Cortex of kidney (tissue), 1 donor: ENCODE data around the gene HS6ST3.

Experiments used
- DNase-seq: peaks from one replicate; lab custom pipeline; 2025; lab: John Stamatoyannopoulos, UW

The HS6ST3 gene

DNA sequence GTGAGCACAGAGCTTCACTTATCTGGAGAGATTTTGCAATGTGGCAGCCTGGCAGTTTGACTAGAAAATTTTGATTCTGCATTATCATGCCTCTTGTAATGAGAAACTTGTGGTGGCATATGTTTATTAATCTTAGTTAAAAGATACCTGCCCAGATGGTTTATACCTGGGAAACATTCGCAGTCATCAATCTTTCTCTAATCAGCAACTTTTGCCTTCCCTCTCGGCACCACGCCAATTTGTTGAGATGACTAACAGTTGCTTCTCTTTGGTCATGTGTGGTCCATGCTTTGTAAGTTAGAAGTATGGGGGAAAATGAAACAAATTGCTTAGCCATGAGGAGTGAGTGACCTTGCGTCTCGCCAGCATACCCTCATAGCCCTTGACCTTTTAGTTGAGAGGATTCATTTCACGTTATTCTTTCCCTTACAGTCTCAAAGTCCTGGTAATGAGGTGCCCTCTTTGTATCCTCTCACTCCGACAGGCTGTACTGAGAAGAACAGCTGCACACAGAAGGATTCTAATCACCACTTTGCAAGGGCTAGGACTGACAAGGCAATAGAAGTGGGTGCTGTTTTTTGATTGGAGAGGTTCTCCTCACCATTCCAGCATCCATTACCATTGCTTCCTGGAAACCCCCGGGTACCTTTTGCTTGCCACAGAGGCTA lies 703.0 kb downstream of the HS6ST3 start:
- no peak for DNase-seq

DNA sequence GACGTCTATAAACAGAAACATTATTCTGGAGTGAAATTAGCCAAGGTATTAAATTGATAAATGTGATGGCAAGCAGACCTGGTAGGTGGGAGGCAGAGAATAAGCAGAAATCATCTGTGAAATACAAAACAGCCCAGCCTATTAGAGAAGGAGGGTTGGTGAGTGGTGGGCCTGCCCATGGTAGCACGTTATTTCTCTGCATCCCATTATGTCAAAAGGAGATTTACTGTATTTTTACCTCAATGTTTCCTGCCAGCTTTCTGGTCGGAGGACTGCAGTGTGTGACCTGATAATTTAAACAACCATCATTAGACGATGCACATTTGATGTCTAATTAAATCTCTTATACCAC lies 703.5 kb downstream of the HS6ST3 start:
- DNase-seq = no peak

GRCh38 chr13:96794669-96795068 lies 704.8 kb downstream of the HS6ST3 start:
- DNase-seq = no peak

DNA sequence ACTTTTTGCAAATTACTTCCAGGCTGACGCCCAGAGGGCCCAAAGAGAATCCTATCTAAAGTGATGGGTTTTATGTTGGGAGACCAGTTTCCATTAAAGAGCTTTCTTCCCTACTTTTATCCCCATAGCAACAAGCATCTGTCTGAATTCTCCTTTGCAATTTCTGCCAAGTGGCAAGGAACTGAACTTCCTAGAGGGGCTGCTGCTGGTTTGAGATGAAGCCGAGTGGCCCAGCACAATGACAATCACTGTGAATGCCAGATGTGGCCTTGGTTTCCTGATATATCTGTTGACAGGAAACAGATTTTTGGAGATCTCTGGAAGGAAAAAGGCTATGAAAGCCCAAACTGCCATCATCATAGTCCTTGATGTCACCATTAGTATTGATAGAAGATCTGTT lies 705.8 kb downstream of the HS6ST3 start:
- DNase-seq = no peak

GRCh38 chr13:96796091-96796633 lies 706.3 kb downstream of the HS6ST3 start:
- DNase-seq = no peak

DNA sequence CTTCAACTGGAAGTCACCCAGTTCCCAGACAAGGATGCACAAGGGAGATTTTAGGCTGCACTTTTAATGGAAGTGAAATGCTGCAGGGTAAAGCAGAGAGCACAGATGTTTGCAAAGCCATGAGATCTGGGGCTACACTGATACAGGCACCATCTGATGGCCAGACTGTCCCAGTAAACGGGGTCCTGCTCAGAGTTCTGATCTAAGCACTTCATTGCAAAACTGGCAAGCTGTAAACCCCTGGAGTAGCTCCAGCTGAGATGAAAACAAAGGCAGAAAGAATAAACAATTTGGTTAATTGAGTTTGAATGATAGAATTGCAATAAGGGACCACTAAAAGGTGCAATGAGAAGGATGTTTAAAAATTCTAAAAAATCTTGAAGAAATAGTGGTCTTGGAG lies 707.2 kb downstream of the HS6ST3 start:
- DNase-seq = no peak

GRCh38 chr13:96803456-96804100 lies 713.7 kb downstream of the HS6ST3 start:
- no peak for DNase-seq

DNA sequence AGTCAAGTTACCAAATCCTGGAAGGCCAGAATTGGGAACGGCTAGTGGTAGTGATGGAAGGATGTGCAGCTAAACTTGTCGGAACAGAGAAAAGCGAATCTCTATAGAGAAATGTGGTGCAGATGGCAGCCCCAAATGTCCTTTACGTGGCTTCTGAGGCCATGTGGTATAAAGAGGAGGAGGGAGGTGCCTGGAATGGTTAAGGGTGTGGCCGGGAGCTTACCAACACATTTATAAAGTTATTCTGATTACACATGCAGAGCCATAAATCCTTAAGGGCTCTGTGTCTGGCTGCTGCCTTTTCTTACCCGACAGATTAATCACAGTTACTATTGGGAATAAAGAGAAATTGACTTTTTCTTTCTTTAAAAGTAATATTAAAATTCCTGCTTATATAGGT lies 714.3 kb downstream of the HS6ST3 start:
- DNase-seq = no peak

DNA sequence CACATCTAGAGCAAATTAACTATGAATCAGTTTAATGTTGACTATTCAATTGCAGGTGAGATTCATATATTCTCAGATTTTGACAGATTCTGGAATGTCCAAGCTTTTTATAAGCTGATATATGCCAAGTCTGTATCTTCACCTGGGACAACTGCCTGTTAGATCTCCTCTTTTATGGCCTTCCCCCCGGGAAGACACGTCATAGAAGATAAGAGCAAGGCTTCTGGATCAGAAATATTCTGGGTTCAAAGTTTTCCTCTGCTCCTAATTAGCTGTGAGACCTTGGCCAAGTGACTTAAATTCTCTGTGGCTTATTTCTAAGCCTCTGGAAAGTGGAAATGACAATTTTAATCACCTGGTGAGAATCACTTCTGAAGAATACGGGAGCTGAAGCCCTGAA lies 716.8 kb downstream of the HS6ST3 start:
- no peak for DNase-seq

- no peak for DNase-seq
These were observed 719.6 kb downstream of the HS6ST3 start for GRCh38 chr13:96809366-96810096.

DNA sequence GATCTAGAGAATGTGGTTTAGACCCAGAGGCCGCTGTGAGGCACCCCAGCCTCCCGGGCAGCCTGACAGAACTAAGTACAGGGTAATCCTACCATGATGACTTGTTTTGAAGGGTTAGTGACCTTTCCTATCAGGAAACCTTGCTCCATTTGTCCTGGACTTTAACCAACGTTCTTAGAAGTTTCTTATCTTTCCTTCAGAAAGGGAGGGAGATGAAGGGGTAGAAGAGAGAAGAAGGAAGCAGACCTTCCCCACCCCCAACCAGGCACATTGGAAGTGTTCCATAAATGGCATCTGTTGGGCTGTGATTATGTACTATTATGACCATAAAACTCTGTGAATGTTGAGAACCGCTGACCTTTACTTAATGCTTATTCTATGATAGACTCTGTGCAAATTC lies 720.2 kb downstream of the HS6ST3 start:
- DNase-seq = no peak

- DNase-seq = no peak
These were observed 721.1 kb downstream of the HS6ST3 start for GRCh38 chr13:96811049-96811448.

DNA sequence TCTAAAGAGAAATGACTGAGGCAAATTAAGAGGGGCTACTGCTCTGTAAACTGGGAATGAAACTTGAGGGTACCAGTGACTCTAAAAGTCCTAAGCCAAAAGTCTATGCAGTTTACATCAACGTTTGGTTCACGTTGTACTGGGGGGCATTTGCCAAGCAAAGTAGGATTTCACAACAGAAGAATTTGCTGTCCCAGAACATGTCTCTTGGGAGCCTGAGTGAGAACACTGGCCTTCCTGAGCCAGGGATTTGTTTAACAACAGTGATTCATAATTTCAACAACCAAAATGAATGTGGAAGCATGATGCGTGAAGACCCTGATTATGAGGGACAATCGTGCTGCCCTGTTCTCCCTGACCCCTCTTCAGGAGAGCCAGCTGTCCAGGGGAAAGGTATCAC lies 726.4 kb downstream of the HS6ST3 start:
- no peak for DNase-seq

DNA sequence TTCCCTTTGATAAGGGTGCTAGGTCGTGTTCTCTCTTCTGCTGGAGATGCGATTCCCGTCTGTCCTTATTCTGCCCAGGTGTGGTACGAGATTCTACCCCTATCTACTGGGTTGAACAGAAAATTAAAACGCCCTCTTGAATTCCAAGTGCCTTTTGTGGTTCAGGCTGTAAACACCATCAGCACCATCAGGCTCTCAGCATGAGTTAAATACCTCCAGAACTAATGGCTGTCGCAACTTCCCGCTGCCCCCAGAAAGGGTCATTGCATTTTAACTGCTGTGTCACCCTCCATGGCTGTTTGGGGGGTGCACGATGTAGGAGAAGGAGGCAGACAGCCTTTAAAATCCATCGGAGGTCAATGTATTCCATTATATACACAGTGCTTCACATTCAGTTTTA lies 727.0 kb downstream of the HS6ST3 start:
- DNase-seq = no peak

DNA sequence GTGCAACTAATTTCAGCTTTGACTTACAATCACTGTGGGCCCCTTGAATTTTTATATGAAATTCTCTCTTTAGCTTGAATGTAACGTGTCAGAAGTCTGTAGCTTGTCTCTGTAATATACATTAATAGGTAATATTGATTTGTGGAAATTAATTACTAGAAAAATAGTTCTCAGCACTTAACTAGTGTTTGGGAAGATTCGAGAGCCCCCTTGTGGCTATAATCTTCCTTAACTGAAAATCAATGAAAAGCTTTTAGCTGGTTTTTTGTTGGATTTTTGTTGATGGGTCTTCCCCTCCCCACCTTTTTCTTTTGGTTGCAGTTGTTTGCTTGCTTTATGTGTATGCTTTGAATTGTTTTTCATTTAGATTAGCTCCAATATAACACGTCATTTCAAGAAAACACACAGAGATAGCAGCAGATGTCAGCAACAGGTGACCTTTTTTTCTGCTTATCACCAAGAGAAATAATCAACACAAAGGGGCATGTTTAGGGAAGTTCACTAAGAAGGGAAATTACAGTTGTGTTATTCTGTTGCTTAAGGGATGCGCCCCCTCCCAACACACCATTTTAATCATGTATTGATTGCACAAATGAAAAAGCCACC lies 727.5 kb downstream of the HS6ST3 start:
- DNase-seq = no peak

- DNase-seq = no peak
These were observed 729.5 kb downstream of the HS6ST3 start for GRCh38 chr13:96819375-96819774.

DNA sequence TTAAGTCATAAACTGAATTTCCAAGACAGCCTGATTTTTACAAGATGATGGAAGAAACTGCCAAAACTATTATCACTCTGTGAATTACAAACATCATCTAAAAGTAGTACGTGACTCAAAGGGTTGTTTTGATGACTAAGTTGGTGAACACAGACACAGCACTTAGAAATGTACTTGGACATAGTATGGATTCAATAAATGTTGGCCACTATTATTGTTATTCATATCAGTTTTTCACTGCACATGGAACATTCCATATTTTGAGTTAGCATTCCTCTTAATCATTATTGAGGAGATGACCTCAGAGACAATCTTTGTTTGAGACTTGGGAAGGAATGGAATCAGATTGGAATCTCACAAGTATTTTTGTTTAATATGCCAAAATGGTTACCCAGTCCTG lies 731.5 kb downstream of the HS6ST3 start:
- no peak for DNase-seq

DNA sequence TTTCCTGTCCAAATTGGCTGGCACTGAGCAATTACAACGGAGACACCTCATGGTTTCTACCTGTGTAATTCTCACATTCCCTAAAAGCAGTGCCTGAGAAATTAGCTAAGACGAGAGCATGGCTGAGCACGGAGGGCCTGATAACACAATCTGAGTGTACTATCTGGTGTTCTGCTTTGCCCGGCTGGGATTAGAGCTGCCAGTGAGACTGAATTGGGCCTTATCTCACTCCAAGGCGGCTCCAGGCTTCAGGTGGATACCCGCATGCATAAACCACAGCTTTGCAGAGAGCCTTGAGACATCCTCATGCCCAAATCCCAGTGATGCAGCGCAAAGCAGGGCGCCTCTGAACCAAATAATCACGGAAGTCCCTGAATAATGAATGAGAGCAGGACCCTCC lies 732.1 kb downstream of the HS6ST3 start:
- no peak for DNase-seq

DNA sequence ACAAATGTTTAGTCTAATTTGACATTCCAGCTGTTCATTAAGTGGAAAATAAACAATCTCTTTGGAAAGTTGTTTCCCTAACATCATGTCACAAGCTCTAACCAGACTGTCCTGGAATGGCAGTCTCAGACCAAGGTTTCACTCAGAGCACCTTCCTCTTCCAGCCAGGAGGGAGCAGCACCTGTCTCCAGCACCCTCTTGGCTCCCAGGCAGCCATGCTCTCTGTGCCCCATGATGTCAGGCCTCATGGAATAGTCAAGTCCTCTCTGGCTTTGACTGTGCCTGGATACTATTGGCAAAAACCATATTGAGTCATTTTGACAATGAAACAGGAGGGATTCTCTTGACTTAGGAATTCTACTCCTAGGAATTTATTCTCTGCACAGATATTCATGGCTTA lies 733.0 kb downstream of the HS6ST3 start:
- no peak for DNase-seq

- no peak for DNase-seq
These were observed 734.2 kb downstream of the HS6ST3 start for GRCh38 chr13:96824140-96824539.

- DNase-seq = no peak
These were observed 735.7 kb downstream of the HS6ST3 start for GRCh38 chr13:96825653-96826052.

- no peak for DNase-seq
These were observed 744.7 kb downstream of the HS6ST3 start for GRCh38 chr13:96834626-96835025.

GRCh38 chr13:96835546-96835945 lies 745.6 kb downstream of the HS6ST3 start:
- no peak for DNase-seq
